Activated gamma-delta T cell treated with Interleukin-2 at 50 U/mL for 16 hours (primary cell): ENCODE results near the gene UBD.
A peak's percentile ranks its signal among the peaks of the same experiment; 100 is the strongest.

Experiments
- DNase-seq: peaks from one replicate; pipeline ENCODE4 v3.0.0-alpha.2; 2020

Gene UBD

DNA sequence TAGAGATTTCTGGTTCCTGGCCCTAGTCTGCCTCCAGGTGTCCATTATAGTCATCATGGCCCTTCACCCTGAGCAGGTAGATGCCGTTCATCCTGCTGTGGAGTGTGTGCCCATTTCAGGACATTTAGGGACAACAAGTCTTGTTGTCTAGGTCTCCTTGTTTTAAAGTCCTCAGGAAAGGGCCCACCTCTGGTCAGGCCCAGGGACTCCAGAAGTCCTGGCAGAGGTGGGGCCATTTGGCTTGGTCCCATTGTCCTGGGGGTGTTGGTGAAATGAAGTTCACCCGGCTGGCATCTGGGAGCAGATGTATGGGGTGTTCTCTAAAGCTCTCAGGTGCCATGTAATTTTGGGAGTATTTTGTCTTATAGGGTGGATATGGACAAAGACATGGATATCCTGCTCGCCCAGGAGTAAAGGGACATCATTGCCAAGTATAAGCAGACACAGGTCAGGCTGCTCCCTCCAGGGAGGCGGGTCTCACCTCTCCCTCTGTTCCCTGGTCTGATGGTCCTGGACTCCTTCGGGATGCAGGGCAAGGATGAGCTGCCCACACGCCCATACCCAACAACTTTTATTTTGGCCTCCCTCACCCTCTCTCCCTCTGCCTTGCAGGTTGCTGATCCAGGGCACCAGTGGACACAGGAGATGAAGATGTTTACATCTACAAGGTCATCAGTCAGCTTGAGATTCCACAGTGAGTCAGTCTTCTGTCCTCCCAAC lies 40.1 kb downstream of the UBD start:
- DNase-seq: no peak

DNA sequence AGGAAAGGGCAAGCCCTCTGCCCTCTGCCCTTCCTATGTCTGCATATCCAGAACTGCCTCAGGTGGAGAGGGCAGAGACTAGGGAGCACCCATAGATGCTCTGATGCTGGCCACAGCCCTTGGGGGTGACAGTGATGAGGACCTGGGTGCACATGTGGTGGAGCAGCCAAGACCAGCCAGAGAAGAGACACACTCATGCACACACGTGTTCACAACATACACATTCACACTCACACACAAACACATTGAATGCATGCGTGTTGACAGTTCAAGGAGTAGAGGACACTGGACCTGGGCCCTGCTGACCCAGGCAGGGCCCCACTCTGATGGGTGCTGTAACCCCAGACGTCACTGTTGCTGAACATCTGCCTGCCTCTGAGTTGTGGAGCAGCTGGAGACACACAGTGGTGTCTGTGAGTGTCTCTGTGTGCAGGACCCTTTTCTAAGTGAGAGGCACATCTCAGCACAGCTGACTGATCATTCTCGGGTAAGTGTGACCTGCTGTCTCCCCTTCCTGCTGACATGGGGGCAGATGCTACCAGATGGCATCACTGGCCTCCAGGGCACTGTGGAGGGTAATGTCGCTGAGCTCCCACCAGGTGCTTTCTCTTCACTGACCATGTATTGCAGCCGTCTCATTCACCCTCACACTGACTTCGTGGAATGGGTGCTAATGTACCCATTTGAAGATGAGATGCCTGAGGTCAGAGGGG lies 41.6 kb downstream of the UBD start:
- DNase-seq: no peak

DNA sequence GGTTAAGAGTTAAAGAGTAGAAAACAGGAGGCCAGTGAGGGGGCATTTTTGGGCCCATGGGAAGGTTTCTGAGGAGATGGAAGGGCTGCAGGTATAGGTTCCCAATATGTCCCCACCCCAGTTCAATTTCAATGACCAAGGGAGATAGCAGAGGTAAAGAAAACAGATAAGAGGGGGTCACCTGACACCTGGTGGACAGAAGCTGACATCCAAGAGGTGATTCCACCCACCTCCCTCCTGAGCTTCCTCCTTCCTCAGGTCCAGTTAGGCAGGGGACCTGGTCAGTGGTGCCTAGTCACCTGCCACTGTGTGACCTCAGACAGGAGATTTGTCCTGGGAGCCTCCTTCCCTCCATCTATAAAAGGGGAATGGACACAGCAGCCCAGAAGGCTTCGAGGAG lies 42.3 kb downstream of the UBD start:
- DNase-seq: no peak

DNA sequence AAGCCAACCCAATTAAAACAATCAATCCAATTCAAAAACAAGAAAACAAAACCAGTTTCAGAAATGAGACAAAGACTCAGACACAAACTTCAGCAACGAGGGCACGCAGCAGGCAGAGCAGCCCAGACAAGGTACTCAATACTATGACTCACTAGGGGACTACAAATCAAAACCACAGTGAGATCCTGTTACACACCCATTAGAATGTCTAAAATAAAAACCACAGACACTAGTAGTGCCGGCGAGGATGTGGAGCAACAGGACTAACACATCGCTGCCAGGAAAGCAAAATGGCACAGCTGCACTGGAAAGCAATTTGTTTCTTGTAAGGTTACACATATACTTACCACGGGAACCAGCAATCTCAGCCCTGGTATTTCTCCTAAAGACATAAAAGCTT lies 43.4 kb downstream of the UBD start:
- peak; percentile 12 for DNase-seq

DNA sequence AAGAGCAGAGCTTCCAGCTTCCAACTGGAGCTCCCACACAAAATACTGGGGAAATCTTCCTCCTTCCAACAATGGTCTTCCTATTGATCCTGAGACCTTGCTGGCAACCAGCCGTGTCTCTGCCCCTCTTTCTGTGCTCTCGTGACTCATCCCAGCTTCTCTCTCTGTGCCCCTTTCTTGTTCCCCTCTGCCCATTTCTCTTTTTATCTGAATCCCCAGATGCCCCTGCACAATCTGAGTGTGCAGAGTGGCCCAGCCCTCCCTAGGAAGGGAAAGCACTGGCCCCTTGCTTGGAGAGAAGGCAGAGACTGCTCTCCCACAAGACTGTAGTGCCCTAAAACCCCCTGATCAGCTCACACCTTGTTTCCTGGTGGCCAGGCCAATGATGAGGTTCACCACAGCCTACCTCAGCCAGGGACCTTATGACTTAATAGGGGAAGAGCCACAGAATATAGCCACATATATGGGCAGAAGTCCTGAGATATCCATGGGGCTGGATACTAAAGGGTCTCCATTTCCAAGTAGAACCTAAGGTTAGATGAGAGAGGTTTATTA lies 48.7 kb downstream of the UBD start:
- no peak for DNase-seq

DNA sequence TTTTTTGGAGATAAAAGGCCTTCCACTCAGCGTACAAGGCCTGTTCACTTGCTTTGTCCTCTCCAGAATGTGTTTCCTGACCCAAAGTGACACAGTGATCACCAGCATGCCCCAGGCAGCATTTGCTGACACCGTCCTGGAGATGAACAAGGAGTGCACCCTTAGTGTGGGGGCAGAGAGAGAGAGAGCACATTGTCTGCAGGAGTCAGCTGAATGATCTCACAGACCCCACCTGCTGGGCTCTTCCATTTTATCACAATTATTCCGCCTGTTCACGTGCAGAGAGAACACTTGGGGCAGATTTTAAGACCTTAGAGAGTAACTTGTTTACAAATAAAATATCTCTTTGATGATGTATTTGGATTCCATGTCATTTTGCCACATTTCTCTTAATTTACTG lies 49.3 kb downstream of the UBD start:
- DNase-seq: no peak

DNA sequence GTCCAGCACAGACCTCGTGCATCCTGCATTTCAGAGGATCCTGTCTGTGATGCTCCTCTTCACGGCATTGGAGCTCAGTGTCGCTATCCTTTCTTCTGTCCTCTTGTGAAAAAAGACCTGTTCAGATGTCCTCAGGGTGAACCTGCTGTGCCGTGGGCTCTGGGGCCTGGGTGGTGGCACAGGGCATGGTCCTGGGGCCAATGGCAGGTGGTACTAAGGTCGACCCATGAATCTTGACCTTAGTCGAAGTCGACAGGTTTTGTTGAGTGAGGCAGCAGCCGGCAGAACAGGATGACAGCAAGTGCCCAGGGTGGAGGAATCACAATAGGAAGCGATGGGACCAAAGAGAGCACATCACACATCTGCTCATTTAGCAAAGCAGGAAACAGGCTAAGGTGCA lies 49.8 kb downstream of the UBD start:
- DNase-seq: no peak

DNA sequence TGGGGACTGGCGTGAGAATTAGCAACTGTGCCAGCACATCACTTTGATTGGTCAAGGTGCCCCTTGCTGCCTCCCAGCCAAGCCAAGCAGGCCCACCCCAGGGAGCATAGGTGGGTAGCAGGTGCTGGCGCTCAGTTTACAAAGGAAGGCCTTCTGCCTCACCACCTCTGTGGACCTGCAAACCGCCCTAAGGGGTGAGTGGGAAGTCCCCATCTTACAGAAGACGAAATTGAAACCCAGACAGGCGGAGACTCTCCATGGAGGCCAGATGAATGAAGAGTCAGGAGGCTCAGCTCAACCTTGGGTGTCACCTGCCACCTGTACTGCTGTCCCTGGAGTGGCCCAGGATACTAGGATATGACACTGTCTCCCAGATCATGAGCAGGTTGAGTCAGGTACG lies 50.3 kb downstream of the UBD start:
- DNase-seq: no peak

DNA sequence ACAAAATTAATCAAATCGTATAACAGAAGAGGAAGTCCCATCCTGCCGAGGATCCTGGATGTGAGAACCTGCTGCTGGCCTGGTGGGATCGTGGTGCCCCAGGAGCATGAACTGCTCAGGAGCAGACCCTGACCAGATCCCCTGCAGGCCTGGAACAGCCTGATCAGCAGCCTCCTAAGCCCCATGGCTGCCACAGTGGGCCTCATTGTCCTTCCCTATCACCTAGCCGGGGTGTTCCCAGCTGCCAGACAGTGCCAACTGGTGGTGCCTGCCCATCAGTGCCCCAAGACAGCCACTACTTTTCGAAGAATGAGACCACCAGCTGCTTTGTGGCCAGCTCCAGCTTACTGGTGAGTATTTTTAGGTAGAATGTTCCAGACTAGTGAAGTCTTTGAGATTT lies 52.2 kb downstream of the UBD start:
- no peak for DNase-seq

DNA sequence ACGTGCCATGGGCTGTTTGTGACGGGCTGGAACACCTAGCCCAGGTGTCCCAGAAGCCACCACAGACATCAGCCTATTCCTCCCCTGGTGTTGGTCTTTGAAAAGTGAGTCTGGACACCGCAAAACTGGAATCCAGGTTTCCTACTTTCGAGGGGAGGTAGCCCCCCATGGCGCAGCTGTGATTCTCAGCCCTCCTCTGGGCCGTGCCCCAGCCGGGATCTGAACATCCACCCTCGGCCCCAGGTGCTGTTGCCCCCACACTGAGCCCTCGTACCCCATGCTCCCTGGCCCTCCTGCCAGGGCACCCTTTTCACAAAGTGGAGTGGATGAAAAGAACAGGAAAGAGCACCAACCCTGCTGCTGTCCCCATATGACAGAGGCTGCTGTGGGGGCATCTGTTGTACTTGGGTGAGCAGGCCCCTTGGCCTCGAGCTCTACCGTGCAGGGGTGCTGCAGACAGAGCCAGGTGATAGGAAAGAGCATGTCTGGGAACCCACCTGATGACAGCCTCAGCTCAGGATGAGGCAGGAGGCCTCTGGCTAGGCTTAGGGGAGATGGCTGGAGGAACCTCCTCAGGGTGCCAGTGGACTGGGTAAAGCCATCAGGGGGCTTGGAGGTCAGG lies 53.0 kb downstream of the UBD start:
- DNase-seq: no peak

DNA sequence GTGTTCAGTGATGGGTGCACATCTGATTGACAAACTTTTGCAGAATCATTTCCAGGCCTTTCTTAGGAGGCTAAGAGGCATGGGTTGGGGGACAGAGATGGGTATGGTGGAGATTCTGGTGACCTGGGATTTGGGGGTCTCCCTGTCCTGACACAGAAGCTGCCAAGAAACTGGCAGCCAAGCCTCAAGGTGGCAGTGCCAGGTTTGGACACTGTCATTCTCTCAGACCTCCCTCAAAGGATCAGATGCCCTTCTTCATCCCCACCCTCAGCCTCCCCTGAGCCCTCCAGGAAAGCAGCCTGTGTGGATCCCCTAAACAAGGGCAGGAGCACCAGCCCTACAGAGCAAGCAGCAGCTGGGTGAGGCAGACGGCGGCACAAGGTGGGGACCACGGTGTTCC lies 53.7 kb downstream of the UBD start:
- DNase-seq: no peak
